Measurements from ENCODE around the gene HSP90AA1. TPM values are rescaled to one million over a fixed set of nuclear protein-coding genes. Genes with fewer than 3 reads are reported as not detected.

The HSP90AA1 gene
- total and polyA plus RNA-seq, 2 of the 8 experiments (the other 6 are each of a cell fraction or from before 2014, with no cell fraction given) = 339 to 878 TPM

DNA sequence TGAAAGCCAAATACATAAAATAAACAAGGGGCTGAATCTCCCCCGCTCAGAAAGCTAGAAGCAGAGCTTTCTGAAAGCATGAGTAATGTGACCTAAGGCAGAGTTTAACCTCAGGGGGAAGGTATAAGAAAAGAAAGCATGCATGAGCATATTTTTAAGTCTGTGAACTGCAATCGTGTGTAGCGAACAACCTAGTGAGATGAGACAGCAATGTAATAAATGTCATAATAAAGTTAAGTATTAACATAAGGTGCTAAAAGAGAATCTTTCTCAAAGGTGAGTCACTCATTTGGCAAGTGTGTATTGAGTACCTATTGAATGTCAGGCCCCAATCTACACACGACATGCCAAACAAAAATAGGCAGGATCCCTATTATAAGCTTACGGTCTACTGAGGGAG lies 38.7 kb upstream of the HSP90AA1 start (continued):
- TF ChIP-seq POLR2A (IDR thresholded peaks at IDR 0.05; ENCODE audit: control extremely low read depth in 1 of 2, low read depth in 2 of 2, low read length in 2 of 2) (no peak), POLR2AphosphoS5 (IDR thresholded peaks at IDR 0.05; ENCODE audit: low read depth, low read length) (no peak), EZH2 (IDR thresholded peaks at IDR 0.05; ENCODE audit: low read depth, low read length, severe bottlenecking) (no peak), JUN (IDR thresholded peaks at IDR 0.05; ENCODE audit: low read depth, low read length) (no peak)
- TF ChIP-seq, protein P1, sequence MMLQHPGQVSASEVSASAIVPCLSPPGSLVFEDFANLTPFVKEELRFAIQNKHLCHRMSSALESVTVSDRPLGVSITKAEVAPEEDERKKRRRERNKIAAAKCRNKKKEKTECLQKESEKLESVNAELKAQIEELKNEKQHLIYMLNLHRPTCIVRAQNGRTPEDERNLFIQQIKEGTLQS (IDR thresholded peaks at IDR 0.05; ENCODE audit: insufficient read depth, low read depth, low read length) = no peak

All from H1 (cell line).